ENCODE results near the gene PDS5A.
"Not testable (repeated sequence)": the region's sequence is repeated elsewhere in the genome, so short reads cannot be mapped to it uniquely, and the experiment has no call there.

Gene PDS5A

GRCh38 chr4:39792529-39792928 is 185.2 kb downstream of the PDS5A start:
- no peaks in the 10 kb centered on the region for H3K27me3 ChIP-seq (ENCODE audit: insufficient read depth, low read length)
- no peaks in the 10 kb centered on the region for H3K4me1 ChIP-seq (ENCODE audit: insufficient read depth, low read length)
- no peaks in the 10 kb centered on the region for H3K36me3 ChIP-seq (ENCODE audit: insufficient read depth, low read length)
- H2AFZ ChIP-seq (ENCODE audit: low read depth, low read length): no peak overlapping the region
- H3K9me3 ChIP-seq (ENCODE audit: low read length): no peaks in the 10 kb centered on the region
- H3K4me3 ChIP-seq (ENCODE audit: low read length): no peak overlapping the region

GRCh38 chr4:39792128-39792527 is 185.6 kb downstream of the PDS5A start:
- H3K4me3 ChIP-seq (ENCODE audit: low read length): no peak overlapping the region
- no peak overlapping the region for H2AFZ ChIP-seq (ENCODE audit: low read depth, low read length)
- H3K36me3 ChIP-seq (ENCODE audit: insufficient read depth, low read length): no peaks in the 10 kb centered on the region
- H3K4me1 ChIP-seq (ENCODE audit: insufficient read depth, low read length): no peaks in the 10 kb centered on the region
- H3K9me3 ChIP-seq (ENCODE audit: low read length): no peaks in the 10 kb centered on the region
- no peaks in the 10 kb centered on the region for H3K27me3 ChIP-seq (ENCODE audit: insufficient read depth, low read length)

- H3K27me3 ChIP-seq (ENCODE audit: insufficient read depth, low read length): no peaks in the 10 kb centered on the region
- no peak overlapping the region for H2AFZ ChIP-seq (ENCODE audit: low read depth, low read length)
- no peaks in the 10 kb centered on the region for H3K4me1 ChIP-seq (ENCODE audit: insufficient read depth, low read length)
- H3K4me3 ChIP-seq (ENCODE audit: low read length): no peak overlapping the region
- no peaks in the 10 kb centered on the region for H3K36me3 ChIP-seq (ENCODE audit: insufficient read depth, low read length)
- H3K9me3 ChIP-seq (ENCODE audit: low read length): no peaks in the 10 kb centered on the region
Observed at GRCh38 chr4:39786838-39787237, 190.9 kb downstream of the PDS5A start.

GRCh38 chr4:39785083-39785482 is 192.6 kb downstream of the PDS5A start:
- no peaks in the 10 kb centered on the region for H3K4me1 ChIP-seq (ENCODE audit: insufficient read depth, low read length)
- no peak overlapping the region for H3K4me3 ChIP-seq (ENCODE audit: low read length)
- H3K9me3 ChIP-seq (ENCODE audit: low read length): no peaks in the 10 kb centered on the region
- H3K27me3 ChIP-seq (ENCODE audit: insufficient read depth, low read length): no peaks in the 10 kb centered on the region
- no peak overlapping the region for H2AFZ ChIP-seq (ENCODE audit: low read depth, low read length)
- H3K36me3 ChIP-seq (ENCODE audit: insufficient read depth, low read length): peaks cover 10% of the 10 kb centered on the region

- peaks cover 35% of the 10 kb centered on the region for H3K36me3 ChIP-seq (ENCODE audit: insufficient read depth, low read length)
- not testable (repeated sequence) for H3K27me3 ChIP-seq (ENCODE audit: insufficient read depth, low read length); H3K9me3 ChIP-seq (ENCODE audit: low read length); H3K4me3 ChIP-seq (ENCODE audit: low read length); H2AFZ ChIP-seq (ENCODE audit: low read depth, low read length); H3K4me1 ChIP-seq (ENCODE audit: insufficient read depth, low read length)
Observed at GRCh38 chr4:39781988-39782387, 195.7 kb downstream of the PDS5A start.
